ENCODE data around the gene PIK3CB. TPM values are rescaled to one million over a fixed set of nuclear protein-coding genes. Genes with fewer than 3 reads are reported as not detected.

Gene PIK3CB
- 10 to 100 TPM; 27.5 to 28.9 TPM for total RNA-seq

- under 1% methylated on average over 73 of the region's 88 CpGs for WGBS
Measured at GRCh38 chr3:138834596-138835396, at the start of gene PIK3CB. PIK3CB (minus strand) TSS chr3:138834928; CDS start chr3:138759343, 75,585 bp downstream.

GRCh38 chr3:138881233-138881632, 46.5 kb upstream of the PIK3CB start:
- Histone ChIP-seq H3K36me3 (no peaks in the 10 kb centered on the region), H3K4me1 (replicated peaks) (no peaks in the 10 kb centered on the region), H3K9me3 (no peaks in the 10 kb centered on the region), H3K27ac (no peak overlapping the region), H3K27me3 (replicated peaks; ENCODE audit: insufficient read depth) (no peaks in the 10 kb centered on the region), H3K4me3 (no peak overlapping the region)
- intact Hi-C loops (cut with DNase I), result no loop called here
- no peak for DNase-seq (ENCODE audit: low spot score)
- 59% methylated on average over 2 of the region's 2 CpGs for WGBS
- TF ChIP-seq POLR2AphosphoS5 (IDR thresholded peaks at IDR 0.05), result no peak
- TF ChIP-seq POLR2A (IDR thresholded peaks at IDR 0.05), result no peak
- TF ChIP-seq CTCF (IDR thresholded peaks at IDR 0.05), result no peak

More at GRCh38 chr3:138834596-138835396, at the start of gene PIK3CB:
- peak within 1 kb of the TSS; percentile 86 to 94 for H3K27ac ChIP-seq
- no peaks in the 10 kb centered on the region for H3K4me1 ChIP-seq (replicated peaks)
- H3K27me3 ChIP-seq (replicated peaks; ENCODE audit: insufficient read depth), result no peaks in the 10 kb centered on the region
- TF ChIP-seq POLR2AphosphoS5 (IDR thresholded peaks at IDR 0.05), result peak; percentile 26
- peak; percentile 81 for TF ChIP-seq POLR2A (IDR thresholded peaks at IDR 0.05)
- TF ChIP-seq CTCF (IDR thresholded peaks at IDR 0.05), result peak in 2 of 4 experiments; percentile 10 to 11
- intact Hi-C loops (cut with DNase I), result loop anchor here (5.0 to 10.0 kb wide), 4 partner anchors 60 to 227 kb away; partner anchors contain the start of gene FAIM
- peak within 1 kb of the TSS; percentile 97 to 98 for H3K4me3 ChIP-seq
- peak; percentile 88 for DNase-seq (ENCODE audit: low spot score)
- no peaks in the 10 kb centered on the region for H3K9me3 ChIP-seq
- H3K36me3 ChIP-seq, result no peaks in the 10 kb centered on the region

- WGBS, result 69% methylated on average over 14 of the region's 14 CpGs
- Histone ChIP-seq H3K4me3 (no peak overlapping the region), H3K4me1 (replicated peaks) (no peaks in the 10 kb centered on the region), H3K36me3 (no peaks in the 10 kb centered on the region), H3K9me3 (no peaks in the 10 kb centered on the region), H3K27ac (no peak overlapping the region), H3K27me3 (replicated peaks; ENCODE audit: insufficient read depth) (no peaks in the 10 kb centered on the region)
- intact Hi-C loops (cut with DNase I), result no loop called here
- TF ChIP-seq POLR2AphosphoS5 (IDR thresholded peaks at IDR 0.05) (no peak), POLR2A (IDR thresholded peaks at IDR 0.05) (no peak), CTCF (IDR thresholded peaks at IDR 0.05) (no peak)
- DNase-seq (ENCODE audit: low spot score), result no peak
Measured at GRCh38 chr3:138879541-138880380, 45.0 kb upstream of the PIK3CB start.

GRCh38 chr3:138877226-138877625, 42.5 kb upstream of the PIK3CB start:
- Histone ChIP-seq H3K4me3 (no peak overlapping the region), H3K27ac (no peak overlapping the region), H3K4me1 (replicated peaks) (no peaks in the 10 kb centered on the region), H3K27me3 (replicated peaks; ENCODE audit: insufficient read depth) (no peaks in the 10 kb centered on the region), H3K36me3 (no peaks in the 10 kb centered on the region), H3K9me3 (no peaks in the 10 kb centered on the region)
- TF ChIP-seq POLR2A (IDR thresholded peaks at IDR 0.05) (no peak), CTCF (IDR thresholded peaks at IDR 0.05) (no peak), POLR2AphosphoS5 (IDR thresholded peaks at IDR 0.05) (no peak)
- intact Hi-C loops (cut with DNase I), result no loop called here
- 61% methylated on average over 2 of the region's 2 CpGs for WGBS
- DNase-seq (ENCODE audit: low spot score), result no peak

Data from prostate gland (tissue), 2 donors.